VCaP (cell line): ENCODE data around the gene RAD52.

Source experiments
- H3K27ac ChIP-seq: fragments of 450-650 bp; 2 replicates; pipeline ENCODE4 v1.5.1; 2017
- TF ChIP-seq, protein P1 (sequence below): fragments of 450-650 bp; conservative IDR thresholded peaks from 2 replicates; pipeline ENCODE4 v1.5.1; 2017; ENCODE audit warnings: mild to moderate bottlenecking, moderate library complexity

Gene RAD52

DNA sequence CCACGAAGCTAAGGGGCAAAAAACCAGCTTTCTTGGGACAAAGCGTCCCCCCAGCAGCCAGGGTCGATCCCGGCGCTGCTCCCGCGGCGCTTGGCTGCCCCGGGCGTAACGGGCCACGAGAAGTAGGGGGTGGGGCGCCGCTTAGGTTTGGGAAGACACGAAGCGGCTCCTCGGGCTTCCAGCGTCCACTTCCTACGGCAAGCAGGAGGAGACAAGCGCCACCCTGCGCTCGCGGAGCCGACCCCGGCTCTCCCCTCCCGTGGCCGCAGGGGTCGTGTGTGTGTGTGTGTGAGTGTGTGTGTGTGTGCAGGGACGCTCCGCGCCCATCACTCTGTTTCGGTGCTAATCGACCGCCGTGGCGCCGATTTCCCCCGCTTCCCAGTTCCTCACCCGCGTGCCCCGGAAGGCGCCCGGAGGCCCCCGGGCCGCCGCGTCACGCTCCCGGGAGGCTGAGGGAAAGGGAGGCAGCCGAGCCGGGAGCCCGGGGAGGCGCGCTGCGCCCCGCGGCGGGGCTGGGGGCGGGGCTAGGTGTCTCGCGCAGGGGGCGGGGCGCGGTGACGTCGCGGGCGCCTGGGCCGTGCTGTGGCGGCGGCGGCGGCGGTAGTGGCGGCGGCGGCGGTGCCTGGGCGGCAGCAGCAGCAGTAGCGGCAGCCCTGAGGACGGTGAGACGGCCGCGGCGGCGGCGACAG lies 41.3 kb upstream of the RAD52 start, which contains the start of gene ERC1:
TSS of gene ERC1 (plus strand) at position 563 of the 689 bp plus-strand sequence. CDS start 36,681 bp downstream, outside the sequence.
- H3K27ac ChIP-seq = peak within 1 kb of the TSS; percentile 99
- TF ChIP-seq, protein P1, sequence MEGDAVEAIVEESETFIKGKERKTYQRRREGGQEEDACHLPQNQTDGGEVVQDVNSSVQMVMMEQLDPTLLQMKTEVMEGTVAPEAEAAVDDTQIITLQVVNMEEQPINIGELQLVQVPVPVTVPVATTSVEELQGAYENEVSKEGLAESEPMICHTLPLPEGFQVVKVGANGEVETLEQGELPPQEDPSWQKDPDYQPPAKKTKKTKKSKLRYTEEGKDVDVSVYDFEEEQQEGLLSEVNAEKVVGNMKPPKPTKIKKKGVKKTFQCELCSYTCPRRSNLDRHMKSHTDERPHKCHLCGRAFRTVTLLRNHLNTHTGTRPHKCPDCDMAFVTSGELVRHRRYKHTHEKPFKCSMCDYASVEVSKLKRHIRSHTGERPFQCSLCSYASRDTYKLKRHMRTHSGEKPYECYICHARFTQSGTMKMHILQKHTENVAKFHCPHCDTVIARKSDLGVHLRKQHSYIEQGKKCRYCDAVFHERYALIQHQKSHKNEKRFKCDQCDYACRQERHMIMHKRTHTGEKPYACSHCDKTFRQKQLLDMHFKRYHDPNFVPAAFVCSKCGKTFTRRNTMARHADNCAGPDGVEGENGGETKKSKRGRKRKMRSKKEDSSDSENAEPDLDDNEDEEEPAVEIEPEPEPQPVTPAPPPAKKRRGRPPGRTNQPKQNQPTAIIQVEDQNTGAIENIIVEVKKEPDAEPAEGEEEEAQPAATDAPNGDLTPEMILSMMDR = peak; percentile 21

DNA sequence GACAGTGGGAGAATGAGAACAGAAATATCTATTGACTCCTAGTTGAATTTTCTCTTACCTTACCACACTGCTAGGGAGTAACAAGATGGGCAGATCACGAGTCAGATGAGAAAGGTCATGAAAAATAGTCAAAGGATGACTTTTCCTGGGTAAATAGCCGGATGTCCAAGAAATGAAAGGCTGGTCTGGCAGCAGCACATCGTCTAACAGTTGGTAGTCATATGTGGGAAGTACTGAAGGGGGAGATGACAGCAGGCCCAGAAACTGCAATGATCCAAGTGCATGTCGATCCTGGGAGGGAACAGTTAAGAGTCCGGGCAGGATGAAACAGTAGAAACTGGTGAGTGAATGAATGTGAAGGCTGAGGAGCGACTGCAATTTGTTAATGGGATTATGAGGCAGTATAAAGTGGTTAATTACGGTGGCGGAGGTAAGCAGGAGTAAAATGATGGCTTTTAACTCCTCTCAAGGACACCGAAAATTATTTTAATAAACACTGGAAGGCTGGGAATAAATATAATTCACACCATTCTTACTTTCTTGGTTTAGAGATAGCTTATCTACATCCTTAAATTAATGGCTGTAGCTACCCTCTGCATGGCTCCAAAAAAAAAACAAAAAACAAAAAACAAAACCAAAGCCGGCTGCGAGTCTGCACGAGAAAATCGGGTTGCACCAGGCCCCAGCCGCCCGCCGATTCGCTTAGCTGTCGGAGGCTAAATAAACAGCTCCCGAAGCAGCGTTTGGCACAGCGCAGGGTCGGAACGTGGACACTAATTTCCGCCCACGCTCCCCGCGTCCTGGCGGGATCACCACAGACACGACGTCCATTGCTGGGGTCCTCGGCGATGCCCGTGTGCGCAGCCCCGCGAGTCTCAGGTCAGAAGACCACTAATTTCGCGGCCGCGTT lies 40.5 kb upstream of the RAD52 start:
- TF ChIP-seq, protein P1 = no peak
- H3K27ac ChIP-seq = peak overlapping the region; percentile 99

DNA sequence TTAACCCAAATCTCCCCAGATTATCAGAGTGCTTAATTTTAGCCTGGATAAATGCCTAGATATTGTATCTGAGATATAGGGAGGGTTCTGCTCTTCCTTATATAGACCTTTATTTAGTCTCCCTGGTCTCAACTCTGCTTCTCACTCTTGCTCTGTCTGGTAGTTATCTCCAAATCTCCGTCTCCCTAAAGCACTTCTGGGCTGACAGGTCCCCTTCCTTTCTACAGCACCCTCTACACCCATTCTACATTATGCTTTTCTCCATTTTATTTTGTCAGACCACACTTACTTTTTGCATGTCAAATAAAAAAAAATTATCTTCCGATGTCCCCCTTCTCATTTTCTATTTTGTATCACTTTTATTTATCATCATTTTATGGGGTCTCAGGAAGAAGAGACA lies 39.6 kb upstream of the RAD52 start:
- H3K27ac ChIP-seq = peak overlapping the region; percentile 99
- TF ChIP-seq, protein P1 = no peak

DNA sequence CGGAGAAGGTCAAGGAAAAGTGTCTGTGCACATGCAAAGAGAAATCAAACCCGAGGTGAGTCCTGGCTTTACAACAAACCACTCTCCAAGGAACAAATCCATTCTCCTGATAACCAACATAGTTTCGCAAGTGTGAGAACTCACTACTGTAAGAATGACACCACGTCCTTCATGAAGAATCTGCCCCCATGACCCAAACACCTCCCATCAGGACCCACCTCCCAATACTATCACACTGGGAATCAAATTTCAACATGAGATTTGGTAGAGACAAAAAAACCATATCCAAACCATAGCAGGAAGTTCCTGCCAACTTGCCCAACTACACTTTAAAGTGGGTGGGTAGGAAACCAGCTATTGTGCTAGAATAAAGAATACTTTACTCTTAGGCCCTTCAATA lies 39.2 kb upstream of the RAD52 start:
- TF ChIP-seq, protein P1 = no peak
- H3K27ac ChIP-seq = peak overlapping the region; percentile 99

DNA sequence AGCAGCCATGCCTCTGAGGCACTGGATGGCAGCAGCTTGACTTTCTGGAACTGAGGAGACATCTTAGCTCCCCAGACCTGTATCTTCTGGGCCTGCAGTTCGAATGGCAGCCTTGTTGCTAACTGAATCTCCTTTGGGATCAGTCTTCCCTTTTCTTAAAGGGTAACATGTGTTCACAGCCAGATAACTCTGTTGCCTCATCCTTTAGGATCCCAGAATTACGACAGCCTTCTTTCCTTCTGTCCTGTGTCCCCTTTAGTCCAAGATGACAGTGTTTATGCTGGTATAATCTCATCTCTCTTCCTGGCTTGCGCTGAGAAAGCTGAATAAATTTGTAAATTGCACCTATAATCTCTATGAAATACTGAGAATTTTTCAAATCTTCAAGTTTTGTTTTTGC lies 32.5 kb upstream of the RAD52 start:
- TF ChIP-seq, protein P1 = no peak
- H3K27ac ChIP-seq = no peak overlapping the region

DNA sequence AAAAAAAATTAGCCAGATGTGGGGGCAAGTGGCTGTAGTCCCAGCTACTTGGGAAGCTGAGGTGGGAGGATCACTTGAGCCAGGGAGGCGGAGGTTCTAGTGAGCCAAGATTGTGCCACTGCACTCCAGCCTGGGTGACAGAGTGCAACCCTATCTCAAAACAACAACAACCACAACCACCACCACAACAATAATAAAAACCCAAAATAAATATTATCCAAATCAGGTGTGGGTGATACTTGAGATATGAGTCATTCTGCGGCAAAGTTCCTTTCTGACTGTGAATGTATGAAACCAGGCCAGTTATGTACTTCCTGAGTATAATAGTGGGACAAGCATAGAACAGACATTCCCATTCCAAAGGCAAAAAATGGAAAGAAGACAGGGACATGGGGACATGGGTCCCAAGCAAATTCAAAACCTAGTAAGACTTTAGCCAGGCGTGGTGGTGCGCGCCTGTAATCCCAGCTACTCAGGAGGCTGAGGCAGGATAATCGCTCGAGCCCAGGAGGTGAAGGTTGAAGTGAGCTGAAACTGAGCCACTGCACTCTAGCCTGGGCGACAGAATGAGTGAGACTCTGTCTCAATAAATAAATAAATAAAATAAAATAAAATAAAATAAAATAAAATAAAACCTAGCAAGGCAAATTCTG lies 31.8 kb upstream of the RAD52 start:
- TF ChIP-seq, protein P1 = no peak

DNA sequence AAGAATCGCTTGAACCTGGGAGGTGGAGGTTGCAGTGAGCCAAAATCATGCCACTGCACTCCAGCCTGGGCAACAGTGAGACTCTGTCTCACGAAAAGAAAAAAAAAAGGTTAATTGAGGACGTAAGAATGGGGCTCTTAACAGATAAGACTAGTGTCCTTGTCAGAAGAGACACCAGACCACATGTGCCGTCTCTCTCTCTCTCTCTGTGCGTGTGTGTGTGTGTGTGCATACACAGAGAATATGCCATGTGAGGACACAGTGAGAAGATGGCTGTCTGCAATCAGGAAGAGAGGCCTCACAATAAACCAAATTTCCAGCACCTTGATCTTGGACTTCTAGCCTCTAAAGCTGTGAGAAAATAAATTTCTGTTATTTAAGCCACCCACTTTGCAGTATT lies 29.9 kb upstream of the RAD52 start:
- TF ChIP-seq, protein P1 = no peak
- H3K27ac ChIP-seq = no peak overlapping the region

More for the DNA sequence above, 31.8 kb upstream of the RAD52 start:
- H3K27ac ChIP-seq = no peak overlapping the region
